HAP-1 (cell line): ENCODE results near the gene SHLD1.

ENCODE experiments used
- DNase-seq, 2 experiments: peaks; one replicate each; pipeline ENCODE4 v3.0.0-alpha.2; 2016 to 2020; ENCODE audit warnings: low spot score in 2 of 2
- H3K27me3 ChIP-seq: fragments of 250-450 bp; sonication (Bioruptor Pico); 2 replicates; pipeline ENCODE4 v1.5.1; 2020; ENCODE audit warnings: low read depth, mild to moderate bottlenecking, moderate library complexity
- H3K36me3 ChIP-seq: fragments of 250-450 bp; sonication (Bioruptor Pico); replicated peaks from 2 replicates; pipeline ENCODE4 v1.5.1; 2020; ENCODE audit warnings: mild to moderate bottlenecking
- H3K4me1 ChIP-seq: fragments of 250-450 bp; sonication (Bioruptor Pico); 2 replicates; pipeline ENCODE4 v1.5.1; 2020; ENCODE audit warnings: mild to moderate bottlenecking
- H3K4me3 ChIP-seq: fragments of 250-450 bp; sonication (Bioruptor Pico); 2 replicates; pipeline ENCODE4 v1.5.1; 2020; ENCODE audit warnings: mild to moderate bottlenecking, moderate library complexity
- H3K9me3 ChIP-seq: fragments of 250-450 bp; sonication (Bioruptor Pico); 2 replicates; pipeline ENCODE4 v1.5.1; 2020; ENCODE audit warnings: mild to moderate bottlenecking, moderate library complexity
- in situ Hi-C: fragments of 300-500 bp; cut with MboI; formaldehyde crosslinking; loops from 3 replicates; pipeline ENCODE4 v1.14.3; 2020; ENCODE audit warnings: low sequenced_read_pairs, inconsistent platforms, mixed read lengths

The SHLD1 gene

GRCh38 chr20:5895626-5896025 is 145.4 kb downstream of the SHLD1 start:
- H3K9me3 ChIP-seq: no peaks in the 10 kb centered on the region
- no peak overlapping the region for H3K4me3 ChIP-seq
- no peaks in the 10 kb centered on the region for H3K4me1 ChIP-seq
- H3K36me3 ChIP-seq: no peaks in the 10 kb centered on the region
- in situ Hi-C loops: no loop called here
- DNase-seq: no peak
- H3K27me3 ChIP-seq: peaks cover 3% of the 10 kb centered on the region

- H3K27me3 ChIP-seq: peaks cover 6% of the 10 kb centered on the region
Measured at GRCh38 chr20:5899444-5899843, 149.2 kb downstream of the SHLD1 start.

GRCh38 chr20:5900908-5901307 is 150.7 kb downstream of the SHLD1 start:
- H3K36me3 ChIP-seq: no peaks in the 10 kb centered on the region
- no peak overlapping the region for H3K4me3 ChIP-seq
- H3K4me1 ChIP-seq: no peaks in the 10 kb centered on the region
- no peak for DNase-seq
- H3K27me3 ChIP-seq: peaks cover 8% of the 10 kb centered on the region
- in situ Hi-C loops: no loop called here
- no peaks in the 10 kb centered on the region for H3K9me3 ChIP-seq

More at GRCh38 chr20:5899444-5899843, 149.2 kb downstream of the SHLD1 start:
- H3K4me3 ChIP-seq: no peak overlapping the region
- no peaks in the 10 kb centered on the region for H3K9me3 ChIP-seq
- H3K4me1 ChIP-seq: no peaks in the 10 kb centered on the region
- no peak for DNase-seq
- in situ Hi-C loops: no loop called here
- no peaks in the 10 kb centered on the region for H3K36me3 ChIP-seq

GRCh38 chr20:5908981-5909380 is 158.8 kb downstream of the SHLD1 start:
- no peak overlapping the region for H3K4me3 ChIP-seq
- no peaks in the 10 kb centered on the region for H3K36me3 ChIP-seq
- no peak for DNase-seq
- in situ Hi-C loops: no loop called here
- no peaks in the 10 kb centered on the region for H3K4me1 ChIP-seq
- H3K9me3 ChIP-seq: no peaks in the 10 kb centered on the region
- H3K27me3 ChIP-seq: peaks cover 20% of the 10 kb centered on the region

- H3K27me3 ChIP-seq: peaks cover 20% of the 10 kb centered on the region
Measured at GRCh38 chr20:5910186-5910585, 160.0 kb downstream of the SHLD1 start.

GRCh38 chr20:5913166-5913565 is 163.0 kb downstream of the SHLD1 start:
- in situ Hi-C loops: no loop called here
- H3K36me3 ChIP-seq: no peaks in the 10 kb centered on the region
- no peaks in the 10 kb centered on the region for H3K9me3 ChIP-seq
- DNase-seq: no peak
- H3K4me1 ChIP-seq: no peaks in the 10 kb centered on the region
- no peak overlapping the region for H3K4me3 ChIP-seq
- peaks cover 18% of the 10 kb centered on the region for H3K27me3 ChIP-seq

More at GRCh38 chr20:5910186-5910585, 160.0 kb downstream of the SHLD1 start:
- Histone ChIP-seq H3K4me1 (no peaks in the 10 kb centered on the region), H3K4me3 (no peak overlapping the region), H3K36me3 (no peaks in the 10 kb centered on the region), H3K9me3 (no peaks in the 10 kb centered on the region)
- in situ Hi-C loops: no loop called here
- no peak for DNase-seq
